HG03469 (cell line): ENCODE data around the gene PIEZO1.
"Not testable (repeated sequence)": the region's sequence is repeated elsewhere in the genome, so short reads cannot be mapped to it uniquely, and the experiment has no call there.

Source experiments
- ATAC-seq: cut with Tn5 transposase; IDR thresholded peaks from one replicate; pipeline ENCODE4 v1.9.1; 2021; ENCODE audit warnings: mild to moderate bottlenecking, moderate library complexity, moderate number of reproducible peaks; ENCODE audit not compliant: unreplicated experiment

The PIEZO1 gene

GRCh38 chr16:88783391-88784073 lies 1.5 kb downstream of the PIEZO1 start:
- no peak for ATAC-seq

GRCh38 chr16:88782454-88783390 lies 2.3 kb downstream of the PIEZO1 start:
- ATAC-seq, result no peak

GRCh38 chr16:88781140-88782077 lies 3.6 kb downstream of the PIEZO1 start:
- no peak for ATAC-seq

GRCh38 chr16:88780142-88781062 lies 4.6 kb downstream of the PIEZO1 start:
- ATAC-seq, result no peak

GRCh38 chr16:88779406-88780141 lies 5.4 kb downstream of the PIEZO1 start:
- ATAC-seq, result no peak

GRCh38 chr16:88778541-88779065 lies 6.4 kb downstream of the PIEZO1 start:
- ATAC-seq, result no peak

GRCh38 chr16:88778271-88778525 lies 6.8 kb downstream of the PIEZO1 start:
- ATAC-seq, result no peak

- no peak for ATAC-seq
Measured at GRCh38 chr16:88777471-88778270, 7.3 kb downstream of the PIEZO1 start.

- no peak for ATAC-seq
Measured at GRCh38 chr16:88775825-88776224, 9.2 kb downstream of the PIEZO1 start.

- no peak for ATAC-seq
Measured at GRCh38 chr16:88774544-88775393, 10.3 kb downstream of the PIEZO1 start.

- no peak for ATAC-seq
Measured at GRCh38 chr16:88773812-88774291, 11.2 kb downstream of the PIEZO1 start.

- no peak for ATAC-seq
Measured at GRCh38 chr16:88772871-88773811, 11.9 kb downstream of the PIEZO1 start.

GRCh38 chr16:88771781-88772180 lies 13.2 kb downstream of the PIEZO1 start:
- not testable (repeated sequence) for ATAC-seq

GRCh38 chr16:88771294-88771772 lies 13.7 kb downstream of the PIEZO1 start:
- no peak for ATAC-seq

- no peak for ATAC-seq
Measured at GRCh38 chr16:88770461-88771293, 14.3 kb downstream of the PIEZO1 start.
